ENCODE results near the gene SMIM9. TPM values are rescaled to one million over a fixed set of nuclear protein-coding genes. Genes with fewer than 3 reads are reported as not detected.
"Not testable (repeated sequence)": the region's sequence is repeated elsewhere in the genome, so short reads cannot be mapped to it uniquely, and the experiment has no call there.

The SMIM9 gene
- polyA plus RNA-seq, 12 donors: not detected

DNA sequence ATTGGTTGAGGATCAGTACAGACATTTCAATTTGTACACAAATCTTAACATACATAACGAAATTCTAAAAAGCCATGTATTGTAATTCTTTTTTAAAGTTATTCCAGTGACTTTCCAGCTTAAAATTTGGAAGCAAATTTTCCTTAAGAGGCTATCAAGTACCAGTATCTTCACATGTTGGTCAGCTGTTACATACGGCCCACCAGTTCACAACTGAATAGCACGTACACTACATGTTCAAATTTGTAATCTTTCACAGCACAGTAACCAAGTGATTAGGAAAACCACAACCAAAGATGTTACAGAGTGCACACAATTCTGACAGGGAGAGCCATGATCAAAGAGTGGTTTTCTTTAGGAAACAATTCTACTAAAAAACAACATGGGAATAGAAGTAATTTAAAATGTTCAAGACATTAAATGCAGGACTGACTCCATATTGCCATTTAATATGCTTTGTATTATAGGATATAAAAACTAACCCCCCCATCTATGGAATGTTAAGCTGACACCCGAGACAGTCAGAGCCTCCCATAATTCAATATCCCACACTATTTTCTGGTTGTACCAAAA is 18.1 kb downstream of the SMIM9 start:
- DNase-seq: not testable (repeated sequence)

DNA sequence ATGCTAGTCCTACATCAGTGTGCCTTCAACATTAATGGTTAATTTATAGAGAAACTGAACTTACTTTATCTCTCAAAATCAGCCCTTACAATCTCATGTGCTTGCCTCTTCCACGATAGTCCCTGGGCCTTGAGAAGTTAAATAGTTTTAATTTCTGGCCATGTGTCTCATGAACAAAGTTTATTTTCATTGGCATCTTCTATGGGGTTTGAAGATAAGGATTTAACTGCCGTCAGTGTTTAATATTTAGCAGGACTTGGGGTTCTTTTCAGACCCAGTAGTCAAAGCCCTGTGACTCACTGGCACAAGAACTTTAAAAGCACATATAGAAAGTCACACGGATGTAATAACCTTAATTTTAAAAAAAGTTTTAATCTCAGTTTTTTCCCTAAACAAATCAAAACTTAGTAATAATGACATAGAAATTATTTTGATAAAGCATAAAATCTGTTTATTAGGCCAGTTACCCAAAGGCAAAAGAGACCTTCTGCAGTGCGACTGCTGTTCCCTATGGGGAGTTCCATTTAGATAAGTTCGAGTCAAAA is 19.1 kb downstream of the SMIM9 start:
- no peak for DNase-seq

GRCh38 chrX:154813801-154814200 is 20.7 kb downstream of the SMIM9 start:
- no peak for DNase-seq

DNA sequence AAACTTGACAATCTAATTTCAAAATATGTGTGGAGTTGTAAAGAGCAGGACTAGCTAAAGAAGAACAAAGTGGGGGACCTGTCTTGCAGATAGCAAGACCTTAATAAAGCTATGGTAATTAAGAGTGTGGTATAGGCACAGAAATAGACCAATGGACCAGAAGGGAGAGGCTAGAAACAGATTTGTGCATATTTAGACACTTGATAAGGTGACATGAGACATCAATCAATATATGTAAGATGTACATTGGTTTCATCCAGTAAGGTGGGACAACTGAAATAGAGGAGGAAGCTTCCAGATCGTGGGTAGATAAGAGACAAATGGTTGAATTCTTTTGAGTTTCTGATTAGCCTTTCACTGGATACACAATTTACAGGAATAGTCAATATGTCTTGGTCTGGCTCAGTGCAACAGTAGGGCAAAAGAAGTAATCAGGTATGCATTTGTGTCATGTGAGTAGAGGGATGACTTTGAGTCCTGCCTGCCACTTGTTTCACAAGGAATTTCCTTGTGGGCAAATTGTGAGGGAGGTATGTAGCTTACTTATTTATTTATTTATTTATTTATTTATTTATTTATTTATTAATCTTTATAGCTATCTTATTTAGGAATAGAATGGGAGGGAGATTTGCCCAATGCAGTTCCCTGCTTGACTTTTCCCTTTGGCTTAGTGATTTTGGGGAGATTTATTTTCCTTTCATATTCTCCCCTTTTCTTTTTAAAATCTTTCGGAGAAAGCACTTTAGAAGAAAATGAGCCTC is 21.9 kb downstream of the SMIM9 start:
- no peak for DNase-seq

- no peak for DNase-seq
These were observed 24.4 kb downstream of the SMIM9 start for GRCh38 chrX:154809939-154810665.

DNA sequence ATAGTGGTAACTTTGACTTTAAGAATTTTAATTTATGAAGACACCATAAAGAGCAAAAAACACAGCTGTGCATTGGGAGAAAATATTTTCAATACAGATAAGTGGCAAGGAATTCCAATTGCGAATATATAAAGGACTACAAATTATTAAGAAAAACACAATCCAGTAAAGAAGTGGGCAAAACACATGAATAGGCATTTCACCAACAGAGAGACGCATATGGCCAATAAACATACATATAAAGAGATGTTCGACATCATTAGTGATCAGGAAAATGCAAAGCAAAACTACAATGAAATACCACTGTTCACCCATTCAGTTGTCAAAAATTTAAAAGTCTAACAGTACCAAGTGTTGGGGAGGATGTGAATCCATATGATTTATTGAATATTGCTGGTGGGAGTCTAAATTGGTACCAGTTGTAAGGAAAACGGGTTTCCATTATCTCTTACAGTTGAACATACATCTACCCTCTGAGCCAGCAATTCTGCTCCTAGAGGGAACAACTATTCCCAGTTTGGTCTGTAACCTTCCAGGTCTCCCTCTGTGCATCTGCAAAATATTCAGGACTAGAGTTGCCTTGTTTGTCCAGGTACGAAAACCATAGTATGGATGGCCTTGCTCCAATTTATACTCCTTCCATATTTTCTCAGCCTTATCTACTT is 27.5 kb downstream of the SMIM9 start:
- no peak for DNase-seq

- no peak for DNase-seq
These were observed 28.8 kb downstream of the SMIM9 start for GRCh38 chrX:154805696-154806091.

DNA sequence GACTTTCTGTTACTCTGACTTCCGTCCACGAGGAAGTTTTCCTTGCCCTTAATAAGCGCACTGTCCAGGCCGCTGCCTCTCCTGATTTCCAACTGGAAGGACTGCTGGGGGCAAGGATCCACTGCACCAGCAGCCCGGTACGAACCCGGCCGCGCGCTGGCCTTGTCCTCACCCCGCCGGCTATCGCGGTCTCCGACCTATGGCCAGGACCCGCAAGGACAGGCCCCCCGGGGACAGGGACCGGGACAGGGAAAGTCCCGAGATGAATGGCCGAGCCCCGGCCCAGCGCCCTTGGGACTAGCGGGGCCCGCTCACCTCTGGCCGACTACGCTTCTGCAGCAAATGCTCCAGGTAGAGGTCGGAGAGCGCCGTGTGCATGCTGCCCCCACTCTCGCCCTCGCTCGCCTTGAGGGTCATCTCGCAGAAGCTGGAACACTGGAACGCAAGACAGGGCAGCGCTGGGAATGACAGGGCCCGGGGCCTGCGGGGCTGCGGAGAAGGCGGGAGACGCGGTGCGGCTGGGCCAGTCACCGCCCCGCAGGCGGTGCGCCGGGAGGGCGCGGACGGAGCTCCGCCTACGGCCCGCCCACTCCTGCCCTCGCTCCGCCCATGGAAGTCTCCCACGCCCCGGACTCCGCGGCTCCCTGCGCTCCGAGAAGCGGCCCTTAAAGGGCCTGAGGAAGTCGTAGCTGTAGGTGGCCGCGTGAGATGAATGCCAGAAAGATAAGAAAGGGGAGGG is 29.3 kb downstream of the SMIM9 start, which contains the start of gene MPP1:
MPP1 (minus strand) TSS at position 529 of the 739 bp plus-strand sequence; CDS start at position 417, 112 bp downstream.
- DNase-seq: peak; percentile 77

DNA sequence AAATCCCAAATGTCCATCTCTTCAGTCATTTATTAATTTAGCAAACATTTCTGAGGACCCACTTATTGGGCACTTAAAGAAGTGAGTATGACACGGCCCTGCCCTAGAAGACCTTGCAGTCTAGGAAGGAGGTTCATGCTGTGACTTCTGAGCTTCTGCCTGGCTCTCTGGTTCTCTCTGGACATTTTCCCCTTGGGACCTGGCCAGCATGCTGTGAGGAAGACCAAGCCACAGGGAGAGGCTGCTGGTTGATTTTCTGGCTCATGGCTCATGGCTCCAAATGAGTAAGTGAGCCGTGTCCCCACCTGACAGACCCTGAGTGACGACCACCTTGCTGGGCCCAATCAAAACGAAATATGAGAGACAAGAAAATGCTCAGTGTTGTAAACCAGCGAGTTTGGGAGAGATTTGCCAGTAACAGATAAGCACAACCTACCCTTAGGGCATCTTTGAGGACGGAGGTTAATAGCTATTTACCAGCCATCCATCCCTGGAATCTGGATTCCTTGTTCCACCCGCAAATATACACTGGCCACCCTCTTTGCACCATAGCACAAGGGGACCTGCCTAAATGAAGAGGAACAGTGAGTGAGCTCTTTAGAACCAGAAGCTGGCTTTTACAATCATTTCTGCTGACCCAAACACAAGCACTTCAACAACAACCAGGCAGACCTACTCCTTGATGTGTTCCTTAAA is 30.1 kb downstream of the SMIM9 start:
- no peak for DNase-seq

DNA sequence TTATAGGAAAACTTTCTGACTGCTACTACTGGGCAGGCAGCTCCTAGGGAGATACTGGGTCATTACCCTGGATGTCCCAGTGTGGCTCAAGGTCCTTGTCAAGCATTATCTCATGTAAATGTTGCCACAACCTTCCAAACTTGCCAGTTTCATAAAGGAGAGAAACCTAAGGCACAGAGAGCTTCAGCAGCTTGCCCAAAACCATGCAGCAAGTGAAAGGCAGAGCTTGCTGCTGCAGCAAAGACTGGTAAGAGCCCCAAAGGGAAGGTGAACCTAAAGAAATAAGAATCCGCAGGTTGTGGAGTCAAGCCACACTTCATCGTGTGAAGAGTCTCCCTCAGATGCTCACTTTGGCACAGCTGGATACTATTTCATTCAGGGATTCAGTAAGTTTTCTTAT is 31.5 kb downstream of the SMIM9 start:
- DNase-seq: no peak

- no peak for DNase-seq
These were observed 33.8 kb downstream of the SMIM9 start for GRCh38 chrX:154800478-154801210.

GRCh38 chrX:154799556-154800348 is 34.7 kb downstream of the SMIM9 start:
- no peak for DNase-seq

- no peak for DNase-seq
These were observed 37.5 kb downstream of the SMIM9 start for GRCh38 chrX:154797006-154797405.

DNA sequence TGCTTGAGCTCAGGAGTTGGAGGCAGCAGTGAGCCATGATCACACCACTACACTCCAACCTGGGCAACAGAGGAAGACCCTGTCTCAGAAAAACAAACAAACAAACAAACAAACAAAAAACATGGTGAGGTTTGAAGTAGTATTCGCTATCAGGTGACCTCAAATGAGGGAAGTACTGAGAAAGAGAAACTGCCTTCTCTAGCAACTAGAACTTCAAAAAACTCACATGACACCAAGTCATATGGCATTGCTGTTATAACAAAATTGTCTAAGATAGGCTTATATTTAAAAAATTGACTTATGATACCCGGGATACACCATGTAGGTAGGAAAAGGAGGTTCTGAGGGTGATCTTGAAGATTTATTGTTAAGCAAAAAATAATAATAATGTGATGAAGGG is 39.4 kb downstream of the SMIM9 start:
- no peak for DNase-seq

DNA sequence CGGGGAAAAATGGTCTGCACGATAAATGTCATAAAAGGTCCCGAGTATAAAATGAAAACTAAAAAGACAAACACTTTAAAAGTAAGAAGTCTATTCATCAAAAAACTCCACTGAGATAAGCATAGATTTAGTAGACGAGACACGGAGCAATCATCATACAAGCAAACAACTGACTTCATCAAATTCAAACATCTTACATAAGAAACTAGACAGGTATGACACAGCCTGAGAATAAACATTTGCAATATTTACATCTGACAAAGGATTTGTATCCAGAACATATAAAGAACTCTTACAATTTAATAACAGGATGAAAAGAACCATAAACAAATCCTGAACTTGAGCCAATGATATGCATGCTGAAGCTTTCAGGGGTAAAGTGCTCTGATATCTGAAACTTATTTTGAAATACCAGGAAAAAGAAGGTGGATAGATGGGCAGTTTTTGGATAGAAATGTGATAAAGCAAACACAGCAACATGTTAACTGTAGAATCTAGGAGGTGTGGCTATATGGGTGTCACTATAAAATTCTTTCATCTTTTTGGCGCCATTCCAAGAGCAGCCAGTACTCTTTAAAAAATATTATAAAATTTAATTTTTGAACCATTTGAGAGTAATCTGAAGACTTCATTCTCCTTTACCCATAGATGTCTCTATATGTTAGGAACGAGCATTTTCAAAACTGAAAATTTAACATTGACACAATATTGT is 41.2 kb downstream of the SMIM9 start:
- DNase-seq: no peak

- no peak for DNase-seq
These were observed 42.5 kb downstream of the SMIM9 start for GRCh38 chrX:154791939-154792338.

DNA sequence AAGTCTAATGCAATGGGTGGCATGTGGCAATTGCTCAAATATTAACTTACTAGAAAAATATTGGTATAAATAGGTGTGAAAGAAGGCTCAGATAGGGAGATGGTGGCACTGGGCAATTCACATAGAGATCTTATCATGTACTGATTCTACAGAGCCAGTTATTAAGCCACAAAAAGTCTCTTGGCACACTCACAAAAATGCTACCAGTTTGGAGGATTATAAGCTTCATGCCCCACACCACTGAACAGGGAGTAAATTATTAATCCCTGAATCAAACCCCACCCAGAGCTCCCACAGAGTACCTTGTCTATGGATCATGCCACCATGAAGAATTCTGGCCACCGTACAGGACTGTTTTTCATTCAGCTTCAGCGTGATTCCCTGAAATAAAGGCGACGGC is 43.0 kb downstream of the SMIM9 start:
- no peak for DNase-seq

DNA sequence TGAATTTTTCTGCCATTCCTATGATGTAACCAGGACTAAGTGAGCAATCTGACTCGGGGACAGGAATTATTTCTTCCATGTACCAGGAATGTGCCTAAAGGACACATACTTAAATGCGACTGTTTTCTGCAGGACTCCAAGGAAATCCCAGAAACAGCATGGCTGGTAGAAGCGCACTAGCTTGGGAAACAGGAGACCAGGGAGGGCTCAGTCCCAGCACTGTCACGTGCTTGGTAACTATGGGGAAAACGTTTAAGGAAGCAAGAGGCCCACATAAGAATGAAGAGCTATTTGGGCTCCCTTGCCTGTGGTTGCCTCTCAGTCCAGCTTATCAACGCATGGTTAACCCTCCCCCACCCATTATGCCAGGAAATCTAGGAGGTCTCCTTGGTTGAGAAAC is 48.7 kb downstream of the SMIM9 start:
- no peak for DNase-seq

Data from muscle of arm (tissue), 12 donors.